Large intestine (tissue), 12 donors: Measurements from ENCODE around the gene G6PC1. TPM values are rescaled to one million over a fixed set of nuclear protein-coding genes. Genes with fewer than 3 reads are reported as not detected.
"Not testable (repeated sequence)": the region's sequence is repeated elsewhere in the genome, so short reads cannot be mapped to it uniquely, and the experiment has no call there.

Experiments used
- DNase-seq, 2 donors: peaks; one replicate each; pipeline versions ENCODE4 v3.0.0 to v3.0.0-alpha.2; 2013
- H3K27ac ChIP-seq: one replicate; pipeline ENCODE4 v1.5.1; 2013; ENCODE audit warnings: low read length
- H3K27me3 ChIP-seq: 2 replicates; pipeline ENCODE4 v1.6.1; 2013; ENCODE audit warnings: low read length; ENCODE audit not compliant: control insufficient read depth, insufficient read depth
- H3K36me3 ChIP-seq: 2 replicates; pipeline ENCODE4 v1.6.1; 2013; ENCODE audit warnings: low read length; ENCODE audit not compliant: control insufficient read depth, insufficient read depth
- H3K4me1 ChIP-seq: one replicate; pipeline ENCODE4 v1.6.1; 2013; ENCODE audit warnings: low read length; ENCODE audit not compliant: control insufficient read depth, insufficient read depth
- H3K4me3 ChIP-seq: one replicate; pipeline ENCODE4 v1.5.1; 2013; ENCODE audit warnings: low read length
- H3K9me3 ChIP-seq: one replicate; pipeline ENCODE4 v1.6.1; 2013; ENCODE audit warnings: mild to moderate bottlenecking, low read depth, low read length, moderate library complexity; ENCODE audit not compliant: control insufficient read depth
- WGBS: methylation state at CpG from one replicate; pipeline ENCODE4 v1.1.5; 2013; ENCODE audit warnings: low lambda C conversion rate; ENCODE audit not compliant: insufficient coverage; 5-methylcytosine and 5-hydroxymethylcytosine counted together
- long read RNA-seq, 11 donors: transcript quantifications; one replicate each; lab custom pipeline, GENCODE V29; 2026
- polyA plus RNA-seq: library from polyadenylated mRNA; unstranded; fragments of 120-200 nt; gene quantifications from one replicate; pipeline ENCODE4 v1.2.1, GENCODE V29; 2013

Gene G6PC1
- polyA plus RNA-seq = 1.5 TPM
- long read RNA-seq, donor 1 = 0 reads
- long read RNA-seq, donor 2 = 0 reads
- long read RNA-seq, donor 3 = 0 reads
- long read RNA-seq, donor 4 = 0 reads
- long read RNA-seq, donor 5 = 0 reads
- long read RNA-seq, donor 6, partial matches to known transcripts = 0 of 1 reads
- long read RNA-seq, donor 6, other reads (novel, unspliced or antisense) = 0 of 1 reads
- long read RNA-seq, donor 7 = 0 reads
- long read RNA-seq, donor 8 = 0 reads
- long read RNA-seq, donor 9 = 0 reads
- long read RNA-seq, donor 10 = 0 reads
- long read RNA-seq, donor 11 = 0 reads

- no peaks in the 10 kb centered on the region for H3K9me3 ChIP-seq
- H3K36me3 ChIP-seq = no peaks in the 10 kb centered on the region
- no peaks in the 10 kb centered on the region for H3K27me3 ChIP-seq
- peak in 1 of 2 donors; percentile 56 for DNase-seq
- peak within 1 kb of the TSS; percentile 1 for H3K27ac ChIP-seq
- WGBS = no CpG with 5 or more reads among the region's 12 CpGs
- H3K4me1 ChIP-seq = peaks cover 29% of the 10 kb centered on the region
- H3K4me3 ChIP-seq = no peak within 1 kb of the TSS
These were observed at the start of gene G6PC1 for GRCh38 chr17:42900460-42901331. TSS of gene G6PC1 (plus strand) at chr17:42900799. CDS start at chr17:42900877, 78 bp downstream.

- Histone ChIP-seq H3K4me3 (no peak within 1 kb of the TSS), H3K27ac (peak within 1 kb of the TSS; percentile 35)
- whole genome bisulfite sequencing = no CpG with 5 or more reads among the region's 9 CpGs
These were observed 49.6 kb upstream of the G6PC1 start, which contains the start of gene AOC3 for GRCh38 chr17:42850954-42851353. TSS of gene AOC3 (plus strand) at chr17:42851199. CDS start at chr17:42851344, 145 bp downstream.

DNA sequence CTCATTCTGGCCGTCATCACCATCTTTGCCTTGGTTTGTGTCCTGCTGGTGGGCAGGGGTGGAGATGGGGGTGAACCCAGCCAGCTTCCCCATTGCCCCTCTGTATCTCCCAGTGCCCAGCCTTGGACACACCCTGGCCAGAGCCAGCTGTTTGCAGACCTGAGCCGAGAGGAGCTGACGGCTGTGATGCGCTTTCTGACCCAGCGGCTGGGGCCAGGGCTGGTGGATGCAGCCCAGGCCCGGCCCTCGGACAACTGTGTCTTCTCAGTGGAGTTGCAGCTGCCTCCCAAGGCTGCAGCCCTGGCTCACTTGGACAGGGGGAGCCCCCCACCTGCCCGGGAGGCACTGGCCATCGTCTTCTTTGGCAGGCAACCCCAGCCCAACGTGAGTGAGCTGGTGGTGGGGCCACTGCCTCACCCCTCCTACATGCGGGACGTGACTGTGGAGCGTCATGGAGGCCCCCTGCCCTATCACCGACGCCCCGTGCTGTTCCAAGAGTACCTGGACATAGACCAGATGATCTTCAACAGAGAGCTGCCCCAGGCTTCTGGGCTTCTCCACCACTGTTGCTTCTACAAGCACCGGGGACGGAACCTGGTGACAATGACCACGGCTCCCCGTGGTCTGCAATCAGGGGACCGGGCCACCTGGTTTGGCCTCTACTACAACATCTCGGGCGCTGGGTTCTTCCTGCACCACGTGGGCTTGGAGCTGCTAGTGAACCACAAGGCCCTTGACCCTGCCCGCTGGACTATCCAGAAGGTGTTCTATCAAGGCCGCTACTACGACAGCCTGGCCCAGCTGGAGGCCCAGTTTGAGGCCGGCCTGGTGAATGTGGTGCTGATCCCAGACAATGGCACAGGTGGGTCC, 49.0 kb upstream of the G6PC1 start:
- not testable (repeated sequence) for DNase-seq, H3K27me3 ChIP-seq

More at GRCh38 chr17:42850954-42851353, 49.6 kb upstream of the G6PC1 start, which contains the start of gene AOC3:
- peaks cover 11% of the 10 kb centered on the region for H3K4me1 ChIP-seq
- H3K9me3 ChIP-seq = no peaks in the 10 kb centered on the region
- no peak for DNase-seq
- H3K27me3 ChIP-seq = no peaks in the 10 kb centered on the region
- no peaks in the 10 kb centered on the region for H3K36me3 ChIP-seq

DNA sequence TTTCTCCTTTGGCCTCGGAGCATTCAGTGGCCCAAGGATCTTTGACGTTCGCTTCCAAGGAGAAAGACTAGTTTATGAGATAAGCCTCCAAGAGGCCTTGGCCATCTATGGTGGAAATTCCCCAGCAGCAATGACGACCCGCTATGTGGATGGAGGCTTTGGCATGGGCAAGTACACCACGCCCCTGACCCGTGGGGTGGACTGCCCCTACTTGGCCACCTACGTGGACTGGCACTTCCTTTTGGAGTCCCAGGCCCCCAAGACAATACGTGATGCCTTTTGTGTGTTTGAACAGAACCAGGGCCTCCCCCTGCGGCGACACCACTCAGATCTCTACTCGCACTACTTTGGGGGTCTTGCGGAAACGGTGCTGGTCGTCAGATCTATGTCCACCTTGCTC, 48.2 kb upstream of the G6PC1 start:
- no peaks in the 10 kb centered on the region for H3K27me3 ChIP-seq
- H3K9me3 ChIP-seq = no peaks in the 10 kb centered on the region
- peak overlapping the region; percentile 0 for H3K4me3 ChIP-seq
- H3K4me1 ChIP-seq = peaks cover 11% of the 10 kb centered on the region
- DNase-seq = no peak
- no CpG with 5 or more reads among the region's 15 CpGs for WGBS
- H3K36me3 ChIP-seq = no peaks in the 10 kb centered on the region
- no peak overlapping the region for H3K27ac ChIP-seq

More for the DNA sequence above, 49.0 kb upstream of the G6PC1 start:
- not testable (repeated sequence) for H3K4me3 ChIP-seq, H3K9me3 ChIP-seq, H3K36me3 ChIP-seq
- H3K27ac ChIP-seq = peak overlapping the region; percentile 35
- H3K4me1 ChIP-seq = peaks cover 11% of the 10 kb centered on the region
- no CpG with 5 or more reads among the region's 28 CpGs for WGBS

DNA sequence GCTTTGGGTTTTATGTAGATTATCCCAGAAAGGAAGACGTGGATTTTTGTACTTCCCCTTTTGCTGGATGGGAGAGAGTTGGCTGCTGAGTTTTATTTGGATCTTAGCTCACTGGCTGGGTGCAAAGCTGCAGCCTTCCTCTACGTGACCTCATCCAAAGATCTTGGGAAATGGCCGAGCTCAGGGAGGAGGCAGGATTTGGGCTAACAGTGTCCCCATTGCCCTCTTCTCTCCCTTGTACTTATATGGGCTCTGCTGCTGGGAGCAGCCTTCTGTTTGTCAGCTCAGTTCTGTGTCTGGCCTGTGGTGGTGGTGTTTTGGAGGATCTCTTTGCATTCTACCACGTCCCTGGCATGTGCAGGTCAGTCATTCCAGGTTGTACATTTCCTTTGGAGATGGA, 47.6 kb upstream of the G6PC1 start:
- WGBS = no CpG with 5 or more reads among the region's 4 CpGs
- no peaks in the 10 kb centered on the region for H3K27me3 ChIP-seq
- DNase-seq = no peak
- H3K9me3 ChIP-seq = no peaks in the 10 kb centered on the region
- H3K36me3 ChIP-seq = no peaks in the 10 kb centered on the region
- H3K4me3 ChIP-seq = peak overlapping the region; percentile 0
- peaks cover 11% of the 10 kb centered on the region for H3K4me1 ChIP-seq
- no peak overlapping the region for H3K27ac ChIP-seq

DNA sequence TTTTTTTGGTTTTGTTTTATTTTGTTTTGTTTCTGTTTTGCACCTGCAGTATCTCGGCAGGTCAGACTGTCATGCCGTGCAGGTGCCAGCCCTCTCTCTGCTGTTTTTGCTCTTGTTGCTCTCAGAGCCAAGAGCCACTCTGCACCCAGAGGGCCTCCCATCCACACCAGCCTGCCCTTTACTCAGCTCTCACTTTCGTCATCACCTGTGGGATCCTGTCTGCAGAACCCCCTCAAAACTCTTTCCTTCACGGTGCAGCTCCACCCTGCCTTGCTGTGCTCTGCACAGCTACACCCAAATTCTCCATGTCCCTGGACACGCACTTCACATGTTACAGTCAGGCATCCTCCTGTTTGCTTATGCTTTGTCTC, 47.0 kb upstream of the G6PC1 start:
- Histone ChIP-seq H3K9me3 (no peaks in the 10 kb centered on the region), H3K27me3 (no peaks in the 10 kb centered on the region), H3K36me3 (no peaks in the 10 kb centered on the region), H3K4me1 (peaks cover 11% of the 10 kb centered on the region), H3K27ac (no peak overlapping the region), H3K4me3 (peak overlapping the region; percentile 0)
- 60% methylated on average over 2 of the region's 5 CpGs for WGBS
- no peak for DNase-seq

GRCh38 chr17:42853968-42854790, 46.4 kb upstream of the G6PC1 start:
- H3K4me1 ChIP-seq = peaks cover 11% of the 10 kb centered on the region
- WGBS = 93% methylated on average over 2 of the region's 15 CpGs
- H3K4me3 ChIP-seq = no peak overlapping the region
- H3K9me3 ChIP-seq = no peaks in the 10 kb centered on the region
- H3K27ac ChIP-seq = no peak overlapping the region
- DNase-seq = peak in 1 of 2 donors; percentile 62
- H3K27me3 ChIP-seq = no peaks in the 10 kb centered on the region
- no peaks in the 10 kb centered on the region for H3K36me3 ChIP-seq

GRCh38 chr17:42855048-42855596, 45.5 kb upstream of the G6PC1 start:
- no CpG with 5 or more reads among the region's 8 CpGs for WGBS
- Histone ChIP-seq H3K4me3 (no peak overlapping the region), H3K4me1 (peaks cover 11% of the 10 kb centered on the region), H3K36me3 (no peaks in the 10 kb centered on the region), H3K9me3 (no peaks in the 10 kb centered on the region), H3K27ac (no peak overlapping the region), H3K27me3 (no peaks in the 10 kb centered on the region)
- DNase-seq = no peak

GRCh38 chr17:42856093-42856492, 44.5 kb upstream of the G6PC1 start:
- not testable (repeated sequence) for H3K27ac ChIP-seq, H3K9me3 ChIP-seq, H3K27me3 ChIP-seq, DNase-seq, H3K36me3 ChIP-seq, H3K4me3 ChIP-seq
- WGBS = no CpG with 5 or more reads among the region's 8 CpGs
- H3K4me1 ChIP-seq = peaks cover 11% of the 10 kb centered on the region
